CD14-positive monocyte (primary cell): Measurements from ENCODE around the gene ERCC6. TPM values are rescaled to one million over a fixed set of nuclear protein-coding genes. Genes with fewer than 3 reads are reported as not detected.

ENCODE experiments used
- DNase-seq, 3 donors: peaks; one replicate each; pipeline ENCODE4 v3.0.0-alpha.2; 2011 to 2022
- H2AFZ ChIP-seq: 2 replicates; pipeline ENCODE4 v1.6.0; 2012; ENCODE audit warnings: mild to moderate bottlenecking, low read depth, low read length, inconsistent platforms; ENCODE audit not compliant: insufficient read depth, poor library complexity, severe bottlenecking
- H3K27ac ChIP-seq, 2 donors: 1 replicate in 1 of 2; 2 replicates in 1 of 2; pipeline ENCODE4 v1.5.1; 2012 to 2013; ENCODE audit warnings: low read length in 2 of 2, control low read depth in 1 of 2, inconsistent platforms in 1 of 2, low read depth in 1 of 2, mild to moderate bottlenecking in 1 of 2
- H3K27me3 ChIP-seq, 2 donors: one replicate each; pipeline versions ENCODE4 v1.6.0 to v1.6.1; 2011 to 2013; ENCODE audit warnings: low read length in 2 of 2; ENCODE audit not compliant: control insufficient read depth in 2 of 2, insufficient read depth in 2 of 2
- H3K36me3 ChIP-seq, 2 donors: replicated peaks in 1 of 2; 1 replicate in 1 of 2; 2 replicates in 1 of 2; pipeline versions ENCODE4 v1.5.1 to v1.6.1; 2012 to 2013; ENCODE audit warnings: low read length in 2 of 2, control low read depth in 1 of 2, inconsistent platforms in 1 of 2, mild to moderate bottlenecking in 1 of 2; ENCODE audit not compliant: insufficient read depth in 2 of 2, control insufficient read depth in 1 of 2
- H3K4me1 ChIP-seq, 2 donors: 1 replicate in 1 of 2; 2 replicates in 1 of 2; pipeline versions ENCODE4 v1.5.1 to v1.6.1; 2012 to 2013; ENCODE audit warnings: low read length in 2 of 2, control low read depth in 1 of 2, inconsistent platforms in 1 of 2, mild to moderate bottlenecking in 1 of 2, moderate library complexity in 1 of 2; ENCODE audit not compliant: insufficient read depth in 2 of 2, control insufficient read depth in 1 of 2
- H3K4me2 ChIP-seq: replicated peaks from 2 replicates; pipeline ENCODE3; 2012; ENCODE audit warnings: low read length, moderate library complexity, mild to moderate bottlenecking; ENCODE audit not compliant: poor library complexity, severe bottlenecking; ENCODE audit errors: extremely low read depth
- H3K4me3 ChIP-seq, 3 experiments: fragments of 200-600 bp in 1 of 3; sonication (generic) in 1 of 3; replicated peaks in 1 of 3; 1 replicate in 2 of 3; 2 replicates in 1 of 3; pipeline ENCODE4 v1.5.1; 2011 to 2013; ENCODE audit warnings: low read length in 3 of 3, mild to moderate bottlenecking in 3 of 3, control low read depth in 2 of 3, low read depth in 2 of 3, inconsistent platforms in 1 of 3, moderate library complexity in 1 of 3
- H3K79me2 ChIP-seq: 2 replicates; pipeline ENCODE4 v1.6.0; 2012; ENCODE audit warnings: mild to moderate bottlenecking, control low read depth, inconsistent platforms, low read length, moderate library complexity; ENCODE audit not compliant: insufficient read depth
- H3K9ac ChIP-seq: 2 replicates; pipeline ENCODE4 v1.6.0; 2017; ENCODE audit warnings: low read length, mild to moderate bottlenecking; ENCODE audit not compliant: insufficient read depth, poor library complexity, severe bottlenecking
- H3K9me3 ChIP-seq, 2 donors: replicated peaks in 1 of 2; 1 replicate in 1 of 2; 2 replicates in 1 of 2; pipeline versions ENCODE4 v1.5.1 to v1.6.1; 2012 to 2013; ENCODE audit warnings: low read length in 2 of 2, control low read depth in 1 of 2; ENCODE audit not compliant: control insufficient read depth in 1 of 2, insufficient read depth in 1 of 2
- H4K20me1 ChIP-seq: 2 replicates; pipeline ENCODE4 v1.6.0; 2012; ENCODE audit warnings: mild to moderate bottlenecking, low read length, control low read depth, moderate library complexity; ENCODE audit not compliant: insufficient read depth
- H3K27ac Mint-ChIP-seq, 7 donors: one replicate each; pipeline ENCODE4 v1.8.0; 2020; ENCODE audit warnings: mild to moderate bottlenecking in 7 of 7, mixed read lengths in 7 of 7, moderate library complexity in 6 of 7, inconsistent platforms in 2 of 7
- H3K27me3 Mint-ChIP-seq, 3 donors: one replicate each; pipeline ENCODE4 v1.8.0; 2021 to 2022; ENCODE audit warnings: low read depth in 3 of 3, mild to moderate bottlenecking in 3 of 3, mixed read lengths in 3 of 3, moderate library complexity in 3 of 3, inconsistent platforms in 1 of 3
- H3K36me3 Mint-ChIP-seq, 2 donors: one replicate each; pipeline ENCODE4 v1.8.0; 2020; ENCODE audit warnings: mixed read lengths in 2 of 2, inconsistent platforms in 1 of 2, mild to moderate bottlenecking in 1 of 2
- H3K4me1 Mint-ChIP-seq: one replicate; pipeline ENCODE4 v1.8.0; 2020; ENCODE audit warnings: mild to moderate bottlenecking, mixed read lengths
- H3K4me3 Mint-ChIP-seq, 2 donors: one replicate each; pipeline ENCODE4 v1.8.0; 2020; ENCODE audit warnings: mild to moderate bottlenecking in 2 of 2, mixed read lengths in 2 of 2, moderate library complexity in 1 of 2
- H3K9me3 Mint-ChIP-seq, 7 donors: one replicate each; pipeline ENCODE4 v1.8.0; 2020 to 2022; ENCODE audit warnings: mixed read lengths in 7 of 7, mild to moderate bottlenecking in 6 of 7, moderate library complexity in 6 of 7, inconsistent platforms in 2 of 7
- WGBS: methylation state at CpG from one replicate; pipeline ENCODE4 v1.1.5; 2013; ENCODE audit warnings: missing lambda C conversion rate; ENCODE audit not compliant: insufficient coverage; 5-methylcytosine and 5-hydroxymethylcytosine counted together
- intact Hi-C, 2 donors: fragments of 100-400 bp; cut with micrococcal nuclease; formaldehyde crosslinking; loops; one replicate each; pipeline versions ENCODE4 v1.15.0 to v1.15.1; 2023
- polyA plus RNA-seq, 3 donors: library from polyadenylated mRNA; depleted of rRNA in 1 of 3; unstranded in 2 of 3; stranded (reverse) in 1 of 3; fragments of 300-500 nt in 2 of 3; fragments of >200 nt in 1 of 3; fragmentation: Illumina TruSeq in 2 of 3; gene quantifications; 1 replicate in 2 of 3; 2 replicates in 1 of 3; pipeline ENCODE4 v1.2.3, GENCODE V29; 2012 to 2021
- TF ChIP-seq, protein P1 (sequence below): fragments of 200-600 bp; IDR thresholded peaks from one replicate; pipeline ENCODE4 v1.8.0; 2022; ENCODE audit warnings: antibody characterized with exemption, mild to moderate bottlenecking

ERCC6 gene
- polyA plus RNA-seq, 3 donors: 5.4 to 6.2 (median 6.0) TPM

DNA sequence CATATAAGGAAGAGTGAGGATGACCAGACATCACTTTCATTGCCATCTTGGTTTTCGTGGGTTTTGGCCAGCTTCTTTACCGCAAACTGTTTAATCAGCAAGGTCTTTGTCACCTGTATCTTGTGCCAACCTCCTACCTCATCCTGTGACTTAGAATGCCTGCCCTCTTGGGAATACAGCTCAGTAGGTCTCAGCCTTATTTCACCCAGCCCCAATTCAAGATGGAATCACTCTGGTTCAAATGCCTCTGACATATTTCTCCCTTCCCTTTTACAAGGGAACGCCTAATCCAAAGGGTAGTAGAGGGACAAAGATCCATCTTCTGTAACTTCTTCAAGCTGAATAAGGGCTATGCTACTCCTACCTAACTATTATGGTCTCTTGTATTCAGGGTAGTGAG lies 4.7 kb upstream of the ERCC6 start:
- H3K4me1 ChIP-seq: peaks cover 17 to 20% of the 10 kb centered on the region in 2 donors

DNA sequence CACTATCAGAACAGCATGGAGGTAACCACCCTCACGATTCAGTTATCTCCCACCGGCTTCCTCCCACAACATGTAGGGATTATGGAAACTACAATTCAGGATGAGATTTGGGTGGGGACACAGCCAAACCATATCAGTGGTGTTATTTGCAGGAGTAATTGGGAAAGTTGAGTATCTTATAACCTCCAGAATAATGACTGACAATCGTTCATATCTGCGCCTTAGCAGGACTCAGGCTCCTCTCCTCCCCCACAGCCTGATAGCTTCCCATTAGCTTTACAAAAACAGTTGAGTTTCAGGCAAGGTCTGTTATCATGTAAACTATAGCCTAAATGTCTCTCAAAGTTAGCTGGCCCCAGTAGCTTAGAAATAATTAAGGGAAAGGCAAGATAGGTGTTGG lies 3.4 kb upstream of the ERCC6 start:
- Mint-ChIP-seq H3K27me3 (peaks cover 2 to 8% (median 6%) of the 10 kb centered on the region in 3 donors), H3K4me1 (peaks cover 31% of the 10 kb centered on the region), H3K4me3 (no peak overlapping the region), H3K9me3 (peaks cover 5 to 14% (median 10%) of the 10 kb centered on the region in 7 donors), H3K36me3 (no peaks in the 10 kb centered on the region), H3K27ac (no peak overlapping the region)
- Histone ChIP-seq H3K36me3 (no peaks in the 10 kb centered on the region), H3K27ac (no peak overlapping the region), H3K9ac (no peak overlapping the region), H3K4me1 (peaks cover 26 to 32% of the 10 kb centered on the region in 2 donors), H3K4me2 (no peak overlapping the region), H4K20me1 (no peaks in the 10 kb centered on the region), H3K27me3 (no peaks in the 10 kb centered on the region), H3K79me2 (peaks cover 12% of the 10 kb centered on the region), H2AFZ (no peak overlapping the region), H3K4me3 (no peak overlapping the region), H3K9me3 (no peaks in the 10 kb centered on the region)
- no CpG with 5 or more reads among the region's 4 CpGs for WGBS
- intact Hi-C loops: loop anchor here in 1 of 2 donors (10.0 kb wide), 1 partner anchor 1238 kb away; the partner anchor contains the start of gene MAPK8
- TF ChIP-seq, protein P1, sequence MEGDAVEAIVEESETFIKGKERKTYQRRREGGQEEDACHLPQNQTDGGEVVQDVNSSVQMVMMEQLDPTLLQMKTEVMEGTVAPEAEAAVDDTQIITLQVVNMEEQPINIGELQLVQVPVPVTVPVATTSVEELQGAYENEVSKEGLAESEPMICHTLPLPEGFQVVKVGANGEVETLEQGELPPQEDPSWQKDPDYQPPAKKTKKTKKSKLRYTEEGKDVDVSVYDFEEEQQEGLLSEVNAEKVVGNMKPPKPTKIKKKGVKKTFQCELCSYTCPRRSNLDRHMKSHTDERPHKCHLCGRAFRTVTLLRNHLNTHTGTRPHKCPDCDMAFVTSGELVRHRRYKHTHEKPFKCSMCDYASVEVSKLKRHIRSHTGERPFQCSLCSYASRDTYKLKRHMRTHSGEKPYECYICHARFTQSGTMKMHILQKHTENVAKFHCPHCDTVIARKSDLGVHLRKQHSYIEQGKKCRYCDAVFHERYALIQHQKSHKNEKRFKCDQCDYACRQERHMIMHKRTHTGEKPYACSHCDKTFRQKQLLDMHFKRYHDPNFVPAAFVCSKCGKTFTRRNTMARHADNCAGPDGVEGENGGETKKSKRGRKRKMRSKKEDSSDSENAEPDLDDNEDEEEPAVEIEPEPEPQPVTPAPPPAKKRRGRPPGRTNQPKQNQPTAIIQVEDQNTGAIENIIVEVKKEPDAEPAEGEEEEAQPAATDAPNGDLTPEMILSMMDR: no peak
- DNase-seq: no peak

More for the DNA sequence above, 4.7 kb upstream of the ERCC6 start:
- intact Hi-C loops: loop anchor here in 1 of 2 donors (10.0 kb wide), 1 partner anchor 1239 kb away; the partner anchor contains the start of gene MAPK8
- Histone ChIP-seq H3K79me2 (peaks cover under 1% of the 10 kb centered on the region), H3K27me3 (no peaks in the 10 kb centered on the region), H3K4me2 (no peak overlapping the region), H4K20me1 (no peaks in the 10 kb centered on the region), H3K9me3 (no peaks in the 10 kb centered on the region), H3K27ac (no peak overlapping the region), H3K4me3 (no peak overlapping the region), H3K9ac (no peak overlapping the region), H3K36me3 (no peaks in the 10 kb centered on the region), H2AFZ (no peak overlapping the region)
- 83% methylated on average over 1 of the region's 3 CpGs for WGBS
- Mint-ChIP-seq H3K9me3 (peaks cover 5 to 14% (median 10%) of the 10 kb centered on the region in 7 donors), H3K27ac (no peak overlapping the region), H3K36me3 (no peaks in the 10 kb centered on the region), H3K27me3 (peaks cover 2 to 8% (median 6%) of the 10 kb centered on the region in 3 donors), H3K4me1 (peaks cover 21% of the 10 kb centered on the region), H3K4me3 (no peak overlapping the region)
- no peak for DNase-seq
- TF ChIP-seq, protein P1: no peak
